ENCODE results near the gene RPS15. TPM values are rescaled to one million over a fixed set of nuclear protein-coding genes. Genes with fewer than 3 reads are reported as not detected.

The RPS15 gene
- total RNA-seq, 1 donor = 318 TPM

DNA sequence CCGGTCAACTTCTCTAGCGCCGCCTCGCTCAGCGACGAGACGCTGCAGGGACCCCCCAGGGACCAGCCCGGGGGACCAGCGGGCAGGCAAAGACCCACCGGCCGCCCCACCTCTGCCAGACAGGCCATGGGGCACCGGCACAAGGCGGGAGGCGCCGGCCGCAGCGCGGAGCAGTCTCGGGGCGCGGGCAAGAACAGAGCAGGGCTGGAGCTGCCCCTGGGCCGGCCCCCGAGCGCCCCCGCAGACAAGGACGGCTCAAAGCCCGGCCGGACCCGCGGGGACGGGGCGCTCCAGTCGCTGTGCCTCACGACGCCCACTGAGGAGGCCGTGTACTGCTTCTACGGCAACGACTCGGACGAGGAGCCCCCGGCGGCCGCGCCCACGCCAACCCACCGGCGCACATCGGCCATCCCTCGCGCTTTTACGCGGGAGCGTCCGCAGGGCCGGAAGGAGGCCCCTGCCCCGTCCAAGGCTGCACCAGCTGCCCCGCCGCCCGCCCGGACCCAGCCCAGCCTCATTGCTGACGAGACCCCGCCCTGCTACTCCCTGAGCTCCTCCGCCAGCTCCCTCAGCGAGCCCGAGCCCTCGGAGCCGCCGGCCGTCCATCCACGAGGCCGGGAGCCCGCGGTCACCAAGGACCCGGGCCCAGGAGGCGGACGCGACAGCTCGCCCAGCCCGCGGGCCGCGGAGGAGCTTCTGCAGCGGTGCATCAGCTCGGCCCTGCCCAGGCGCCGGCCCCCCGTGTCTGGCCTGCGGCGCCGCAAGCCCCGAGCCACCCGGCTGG is 29.5 kb downstream of the RPS15 start:
- H4K20me1 ChIP-seq (ENCODE audit: insufficient read depth, low read length) = peaks cover 52% of the 10 kb centered on the region
- no peak overlapping the region for H2AFZ ChIP-seq (ENCODE audit: low read length)
- no peak for DNase-seq (ENCODE audit: insufficient read length, low spot score, missing footprints)
- no peak for TF ChIP-seq CTCF (IDR thresholded peaks at IDR 0.05; ENCODE audit: extremely low read depth, low read depth, low read length)
- H3K9me3 ChIP-seq (ENCODE audit: low read depth, low read length) = no peaks in the 10 kb centered on the region
- H3K4me2 ChIP-seq (ENCODE audit: insufficient read depth, low read length) = no peak overlapping the region
- H3K79me2 ChIP-seq (ENCODE audit: insufficient read depth, low read length) = no peaks in the 10 kb centered on the region
- no peak overlapping the region for H3K4me3 ChIP-seq (ENCODE audit: insufficient read depth, low read length)
- no peaks in the 10 kb centered on the region for H3K36me3 ChIP-seq (ENCODE audit: insufficient read depth, low read length)
- H3K27me3 ChIP-seq (ENCODE audit: insufficient read depth, low read length) = peaks cover 61% of the 10 kb centered on the region
- no peak overlapping the region for H3K27ac ChIP-seq (ENCODE audit: low read depth, low read length)
- H3K4me1 ChIP-seq (ENCODE audit: insufficient read depth, low read length) = no peaks in the 10 kb centered on the region

GRCh38 chr19:1468274-1468820 is 30.2 kb downstream of the RPS15 start:
- H3K36me3 ChIP-seq (ENCODE audit: insufficient read depth, low read length) = no peaks in the 10 kb centered on the region
- H3K79me2 ChIP-seq (ENCODE audit: insufficient read depth, low read length) = no peaks in the 10 kb centered on the region
- H2AFZ ChIP-seq (ENCODE audit: low read length) = no peak overlapping the region
- H3K4me2 ChIP-seq (ENCODE audit: insufficient read depth, low read length) = no peak overlapping the region
- H3K9me3 ChIP-seq (ENCODE audit: low read depth, low read length) = no peaks in the 10 kb centered on the region
- no peaks in the 10 kb centered on the region for H3K4me1 ChIP-seq (ENCODE audit: insufficient read depth, low read length)
- no peak overlapping the region for H3K27ac ChIP-seq (ENCODE audit: low read depth, low read length)
- TF ChIP-seq CTCF (IDR thresholded peaks at IDR 0.05; ENCODE audit: extremely low read depth, low read depth, low read length) = no peak
- peak; percentile 94 for DNase-seq (ENCODE audit: insufficient read length, low spot score, missing footprints)
- H4K20me1 ChIP-seq (ENCODE audit: insufficient read depth, low read length) = peaks cover 59% of the 10 kb centered on the region
- no peak overlapping the region for H3K4me3 ChIP-seq (ENCODE audit: insufficient read depth, low read length)
- H3K27me3 ChIP-seq (ENCODE audit: insufficient read depth, low read length) = peaks cover 67% of the 10 kb centered on the region

GRCh38 chr19:1468821-1469254 is 30.6 kb downstream of the RPS15 start:
- H3K27ac ChIP-seq (ENCODE audit: low read depth, low read length) = no peak overlapping the region
- no peak overlapping the region for H3K4me2 ChIP-seq (ENCODE audit: insufficient read depth, low read length)
- H3K27me3 ChIP-seq (ENCODE audit: insufficient read depth, low read length) = peaks cover 68% of the 10 kb centered on the region
- H3K9me3 ChIP-seq (ENCODE audit: low read depth, low read length) = no peaks in the 10 kb centered on the region
- H4K20me1 ChIP-seq (ENCODE audit: insufficient read depth, low read length) = peaks cover 64% of the 10 kb centered on the region
- peak; percentile 98 for DNase-seq (ENCODE audit: insufficient read length, low spot score, missing footprints)
- no peak overlapping the region for H3K4me3 ChIP-seq (ENCODE audit: insufficient read depth, low read length)
- H3K79me2 ChIP-seq (ENCODE audit: insufficient read depth, low read length) = no peaks in the 10 kb centered on the region
- TF ChIP-seq CTCF (IDR thresholded peaks at IDR 0.05; ENCODE audit: extremely low read depth, low read depth, low read length) = no peak
- H2AFZ ChIP-seq (ENCODE audit: low read length) = no peak overlapping the region
- no peaks in the 10 kb centered on the region for H3K36me3 ChIP-seq (ENCODE audit: insufficient read depth, low read length)
- no peaks in the 10 kb centered on the region for H3K4me1 ChIP-seq (ENCODE audit: insufficient read depth, low read length)

- Histone ChIP-seq H3K27me3 (ENCODE audit: insufficient read depth, low read length) (peaks cover 68% of the 10 kb centered on the region), H3K4me1 (ENCODE audit: insufficient read depth, low read length) (no peaks in the 10 kb centered on the region), H4K20me1 (ENCODE audit: insufficient read depth, low read length) (peaks cover 70% of the 10 kb centered on the region), H3K79me2 (ENCODE audit: insufficient read depth, low read length) (no peaks in the 10 kb centered on the region), H3K4me2 (ENCODE audit: insufficient read depth, low read length) (no peak overlapping the region), H3K27ac (ENCODE audit: low read depth, low read length) (no peak overlapping the region), H3K9me3 (ENCODE audit: low read depth, low read length) (no peaks in the 10 kb centered on the region), H2AFZ (ENCODE audit: low read length) (no peak overlapping the region), H3K36me3 (ENCODE audit: insufficient read depth, low read length) (no peaks in the 10 kb centered on the region), H3K4me3 (ENCODE audit: insufficient read depth, low read length) (no peak overlapping the region)
- no peak for TF ChIP-seq CTCF (IDR thresholded peaks at IDR 0.05; ENCODE audit: extremely low read depth, low read depth, low read length)
- peak; percentile 94 for DNase-seq (ENCODE audit: insufficient read length, low spot score, missing footprints)
Observed at GRCh38 chr19:1469255-1470054, 31.3 kb downstream of the RPS15 start.
